ENCODE data around the gene CDS1.

GRCh38 chr4:84660606-84661005 is 77.7 kb downstream of the CDS1 start:
- no peak for TF ChIP-seq CTCF (IDR thresholded peaks at IDR 0.05)
- no peak for TF ChIP-seq POLR2A (IDR thresholded peaks at IDR 0.05)
- TF ChIP-seq POLR2AphosphoS5 (IDR thresholded peaks at IDR 0.05), result no peak

Data from prostate gland (tissue), 2 donors.